Tibial nerve (tissue), 4 donors: ENCODE results near the gene ABCG1.

ENCODE experiments used
- EP300 ChIP-seq, 2 donors: sonication (generic); formaldehyde crosslinking; IDR thresholded peaks; one replicate each; pipeline ENCODE4 v1.6.1; 2017; ENCODE audit warnings: antibody characterized with exemption in 2 of 2, mild to moderate bottlenecking in 1 of 2
- POLR2A ChIP-seq, 2 donors: fragments of 450-650 bp; IDR thresholded peaks; one replicate each; pipeline ENCODE4 v1.6.1; 2017; ENCODE audit warnings: antibody characterized with exemption in 2 of 2, mild to moderate bottlenecking in 2 of 2, moderate library complexity in 2 of 2
- TF ChIP-seq, protein P1 (sequence below), 5 experiments: fragments of 200-600 bp in 3 of 5; fragments of 450-650 bp in 2 of 5; sonication (generic) in 3 of 5; IDR thresholded peaks; one replicate each; pipeline ENCODE4 v1.5.1; 2016 to 2019; ENCODE audit warnings: antibody characterized with exemption in 5 of 5, mild to moderate bottlenecking in 3 of 5, moderate library complexity in 2 of 5

DNA sequence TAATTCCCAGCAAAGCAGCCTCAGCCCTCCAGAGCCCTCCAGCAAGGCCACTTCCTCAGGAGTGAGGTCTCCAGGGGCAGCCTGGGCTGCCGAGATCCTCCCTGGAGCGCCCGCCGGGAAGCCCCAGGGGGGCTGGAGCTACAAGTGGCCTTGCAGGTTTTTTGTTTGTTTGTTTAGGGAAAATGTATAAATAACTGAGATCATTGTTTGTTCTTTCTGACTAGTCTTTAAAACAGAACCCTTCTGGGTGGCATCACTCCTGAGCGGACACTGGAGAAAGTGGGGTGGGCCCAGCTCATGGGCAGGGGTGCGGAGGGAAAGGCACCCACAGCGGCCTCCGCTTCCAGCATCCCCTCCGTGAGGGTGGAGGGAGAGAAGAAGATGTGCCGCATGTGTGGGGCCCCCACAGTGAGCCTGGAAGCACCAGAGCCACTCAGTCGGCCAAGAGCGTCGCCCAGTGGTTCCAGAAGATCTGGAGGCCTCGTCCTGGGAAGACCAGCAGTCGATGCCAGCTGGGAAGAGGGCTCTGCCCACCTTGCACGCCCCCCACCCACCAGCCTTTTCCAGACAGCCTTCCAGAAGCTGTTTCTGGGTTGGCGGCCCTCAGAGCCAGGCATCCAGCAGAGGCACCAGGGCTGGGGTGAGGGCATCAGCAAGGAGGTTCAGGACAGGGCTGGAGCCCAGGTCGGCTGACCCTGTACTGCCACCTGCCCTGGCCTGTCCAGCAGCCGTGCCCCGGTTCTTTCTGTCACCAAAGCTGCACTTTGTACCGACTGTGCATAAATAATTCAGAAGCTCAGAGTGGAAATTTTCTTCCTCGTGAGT is 61.6 kb downstream of the ABCG1 start:
- no peak for TF ChIP-seq EP300 (IDR thresholded peaks at IDR 0.05)
- TF ChIP-seq, protein P1, sequence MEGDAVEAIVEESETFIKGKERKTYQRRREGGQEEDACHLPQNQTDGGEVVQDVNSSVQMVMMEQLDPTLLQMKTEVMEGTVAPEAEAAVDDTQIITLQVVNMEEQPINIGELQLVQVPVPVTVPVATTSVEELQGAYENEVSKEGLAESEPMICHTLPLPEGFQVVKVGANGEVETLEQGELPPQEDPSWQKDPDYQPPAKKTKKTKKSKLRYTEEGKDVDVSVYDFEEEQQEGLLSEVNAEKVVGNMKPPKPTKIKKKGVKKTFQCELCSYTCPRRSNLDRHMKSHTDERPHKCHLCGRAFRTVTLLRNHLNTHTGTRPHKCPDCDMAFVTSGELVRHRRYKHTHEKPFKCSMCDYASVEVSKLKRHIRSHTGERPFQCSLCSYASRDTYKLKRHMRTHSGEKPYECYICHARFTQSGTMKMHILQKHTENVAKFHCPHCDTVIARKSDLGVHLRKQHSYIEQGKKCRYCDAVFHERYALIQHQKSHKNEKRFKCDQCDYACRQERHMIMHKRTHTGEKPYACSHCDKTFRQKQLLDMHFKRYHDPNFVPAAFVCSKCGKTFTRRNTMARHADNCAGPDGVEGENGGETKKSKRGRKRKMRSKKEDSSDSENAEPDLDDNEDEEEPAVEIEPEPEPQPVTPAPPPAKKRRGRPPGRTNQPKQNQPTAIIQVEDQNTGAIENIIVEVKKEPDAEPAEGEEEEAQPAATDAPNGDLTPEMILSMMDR (IDR thresholded peaks at IDR 0.05) = no peak
- TF ChIP-seq POLR2A (IDR thresholded peaks at IDR 0.05) = no peak
